GM19035 (cell line): Measurements from ENCODE around the gene LMOD1.
"Not testable (repeated sequence)": the region's sequence is repeated elsewhere in the genome, so short reads cannot be mapped to it uniquely, and the experiment has no call there.

ENCODE experiments used
- ATAC-seq: cut with Tn5 transposase; IDR thresholded peaks from one replicate; pipeline ENCODE4 v1.9.1; 2021; ENCODE audit not compliant: unreplicated experiment

LMOD1 gene

GRCh38 chr1:201949491-201949890 lies 3.1 kb upstream of the LMOD1 start:
- ATAC-seq = no peak

- ATAC-seq = no peak
Observed at GRCh38 chr1:201947697-201948008, 1.3 kb upstream of the LMOD1 start.

- no peak for ATAC-seq
Observed at GRCh38 chr1:201945863-201946223, 505 bp downstream of the LMOD1 start.

- ATAC-seq = no peak
Observed at GRCh38 chr1:201945157-201945556, 1.2 kb downstream of the LMOD1 start.

- no peak for ATAC-seq
Observed at GRCh38 chr1:201944639-201945038, 1.7 kb downstream of the LMOD1 start.

GRCh38 chr1:201944002-201944401 lies 2.3 kb downstream of the LMOD1 start:
- ATAC-seq = no peak

GRCh38 chr1:201942129-201942495 lies 4.2 kb downstream of the LMOD1 start:
- ATAC-seq = no peak

- no peak for ATAC-seq
Observed at GRCh38 chr1:201941420-201942128, 4.8 kb downstream of the LMOD1 start.

- not testable (repeated sequence) for ATAC-seq
Observed at GRCh38 chr1:201940316-201940715, 6.0 kb downstream of the LMOD1 start.

- no peak for ATAC-seq
Observed at GRCh38 chr1:201939574-201939973, 6.8 kb downstream of the LMOD1 start.

- no peak for ATAC-seq
Observed at GRCh38 chr1:201939148-201939547, 7.2 kb downstream of the LMOD1 start.

- ATAC-seq = no peak
Observed at GRCh38 chr1:201938440-201939035, 7.8 kb downstream of the LMOD1 start.

- no peak for ATAC-seq
Observed at GRCh38 chr1:201937624-201938213, 8.6 kb downstream of the LMOD1 start.

- ATAC-seq = no peak
Observed at GRCh38 chr1:201933840-201934430, 12.4 kb downstream of the LMOD1 start.

- no peak for ATAC-seq
Observed at GRCh38 chr1:201930803-201931202, 15.5 kb downstream of the LMOD1 start.

GRCh38 chr1:201930137-201930536 lies 16.2 kb downstream of the LMOD1 start:
- no peak for ATAC-seq

- no peak for ATAC-seq
Observed at GRCh38 chr1:201928266-201928665, 18.1 kb downstream of the LMOD1 start.

GRCh38 chr1:201925981-201926645 lies 20.2 kb downstream of the LMOD1 start:
- no peak for ATAC-seq

GRCh38 chr1:201925301-201925567 lies 21.1 kb downstream of the LMOD1 start:
- ATAC-seq = no peak

- no peak for ATAC-seq
Observed at GRCh38 chr1:201921952-201922558, 24.3 kb downstream of the LMOD1 start.

- ATAC-seq = no peak
Observed at GRCh38 chr1:201918343-201918742, 28.0 kb downstream of the LMOD1 start.
